Inferior parietal cortex (tissue), 1 donor: Measurements from ENCODE around the gene RRAS2.
"Not testable (repeated sequence)": the region's sequence is repeated elsewhere in the genome, so short reads cannot be mapped to it uniquely, and the experiment has no call there.

ENCODE experiments used
- DNase-seq: peaks from one replicate; pipeline ENCODE4 v3.0.0-alpha.2; 2016; ENCODE audit errors: extremely low spot score

The RRAS2 gene

GRCh38 chr11:14371249-14371648 is 12.3 kb upstream of the RRAS2 start:
- DNase-seq: no peak

DNA sequence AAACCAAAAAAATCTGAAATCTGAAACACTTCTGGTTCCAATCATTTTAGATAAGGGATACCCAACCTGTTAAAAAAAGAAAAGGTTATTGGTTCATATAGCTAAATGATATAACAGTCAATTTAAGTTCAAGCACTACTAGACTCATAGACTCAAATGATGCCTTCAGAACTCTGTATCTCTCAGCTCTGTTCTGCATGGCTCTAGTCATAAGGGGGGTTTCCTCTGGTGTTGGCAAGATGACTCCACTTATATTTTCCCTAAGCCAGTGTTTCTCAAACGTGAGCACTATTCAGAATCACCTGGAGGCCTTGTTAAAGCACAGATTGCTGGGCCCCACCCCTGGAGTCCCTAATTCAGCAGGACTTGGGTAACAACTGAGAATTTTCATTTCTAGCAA is 11.5 kb upstream of the RRAS2 start:
- no peak for DNase-seq

DNA sequence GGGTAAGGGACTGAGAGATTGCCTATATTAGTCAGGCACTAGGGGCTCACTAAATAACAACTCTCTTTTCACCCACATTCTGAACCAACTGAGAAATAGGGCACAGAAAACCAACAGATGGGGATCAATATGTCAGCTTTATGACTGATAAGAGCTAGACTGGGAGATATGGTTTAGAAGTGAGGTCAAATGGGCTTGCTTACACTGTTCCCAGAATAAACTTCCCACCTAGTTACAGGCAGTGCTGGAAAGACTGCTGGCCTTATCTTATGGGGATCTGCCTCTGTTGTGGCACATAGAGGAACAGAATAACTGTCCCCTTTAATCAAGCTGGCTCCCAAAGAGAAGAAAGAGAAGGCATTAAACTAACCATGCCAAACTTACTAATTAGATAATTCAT is 10.6 kb upstream of the RRAS2 start:
- DNase-seq: no peak

GRCh38 chr11:14366936-14367335 is 8.0 kb upstream of the RRAS2 start:
- no peak for DNase-seq

DNA sequence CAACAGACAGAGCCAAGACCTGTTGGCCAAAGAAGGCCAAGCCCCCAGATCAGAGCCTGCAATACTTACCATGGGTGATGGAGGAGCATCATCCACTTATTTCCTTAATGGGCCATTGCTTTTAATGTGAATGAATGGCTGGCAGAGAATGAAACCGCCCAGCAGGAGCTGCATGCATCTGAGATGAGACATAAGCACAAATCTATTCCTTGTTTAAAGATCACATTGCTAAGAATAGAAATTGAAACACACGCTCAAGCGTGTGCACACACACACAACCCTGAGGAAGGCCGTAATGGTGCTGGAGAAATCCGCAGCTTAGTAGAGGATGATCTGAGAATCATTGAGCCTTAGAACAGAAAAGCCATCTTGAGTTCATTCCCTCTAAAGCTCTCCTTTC is 5.3 kb upstream of the RRAS2 start:
- DNase-seq: no peak

DNA sequence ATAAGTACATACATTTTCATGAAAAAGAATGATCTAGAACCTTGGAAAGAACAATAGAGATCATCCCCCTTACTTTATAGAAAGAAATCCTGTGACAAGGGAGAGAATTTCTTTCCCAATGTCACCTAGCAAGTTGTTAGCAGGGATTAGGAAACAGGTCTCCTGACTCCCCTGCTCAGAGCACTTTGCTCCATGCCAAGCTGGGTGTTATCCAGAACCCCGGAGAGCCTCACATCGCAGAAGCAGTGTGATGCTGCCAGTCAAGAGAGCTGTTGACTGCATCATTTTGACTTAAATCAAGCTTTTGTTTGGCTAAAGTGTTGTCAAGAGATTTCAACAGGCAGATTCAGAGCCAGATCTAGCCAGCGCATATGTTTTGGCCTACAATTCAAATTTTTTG is 3.6 kb upstream of the RRAS2 start:
- DNase-seq: no peak

GRCh38 chr11:14361951-14362350 is 3.0 kb upstream of the RRAS2 start:
- DNase-seq: no peak

- DNase-seq: no peak
These were observed 2.0 kb upstream of the RRAS2 start for GRCh38 chr11:14360976-14361375.

DNA sequence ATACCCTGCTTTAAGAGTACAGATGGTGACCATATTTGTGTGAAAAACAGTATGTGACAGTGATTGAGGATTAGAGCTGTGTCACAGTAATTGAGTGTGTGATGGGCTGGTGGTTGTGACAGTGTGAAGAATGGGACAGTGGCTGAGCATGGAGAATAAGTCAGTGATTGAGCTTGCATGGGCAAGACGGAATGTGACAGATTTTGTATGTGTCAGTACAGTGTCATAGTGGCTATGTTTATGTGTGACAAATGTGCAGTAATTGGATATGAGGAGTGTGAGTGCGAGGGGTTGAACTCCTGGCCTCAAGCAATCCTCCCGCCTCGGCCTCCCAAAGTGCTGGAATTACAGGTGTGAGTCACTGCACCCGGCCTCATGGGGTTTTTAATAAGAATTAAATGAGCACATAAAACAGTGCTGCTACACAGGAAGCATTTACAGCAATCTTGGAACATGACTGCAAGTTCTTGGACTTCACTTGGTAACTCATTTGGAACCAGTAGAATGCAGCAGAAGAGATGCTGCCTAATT is 583 bp upstream of the RRAS2 start:
- no peak for DNase-seq

DNA sequence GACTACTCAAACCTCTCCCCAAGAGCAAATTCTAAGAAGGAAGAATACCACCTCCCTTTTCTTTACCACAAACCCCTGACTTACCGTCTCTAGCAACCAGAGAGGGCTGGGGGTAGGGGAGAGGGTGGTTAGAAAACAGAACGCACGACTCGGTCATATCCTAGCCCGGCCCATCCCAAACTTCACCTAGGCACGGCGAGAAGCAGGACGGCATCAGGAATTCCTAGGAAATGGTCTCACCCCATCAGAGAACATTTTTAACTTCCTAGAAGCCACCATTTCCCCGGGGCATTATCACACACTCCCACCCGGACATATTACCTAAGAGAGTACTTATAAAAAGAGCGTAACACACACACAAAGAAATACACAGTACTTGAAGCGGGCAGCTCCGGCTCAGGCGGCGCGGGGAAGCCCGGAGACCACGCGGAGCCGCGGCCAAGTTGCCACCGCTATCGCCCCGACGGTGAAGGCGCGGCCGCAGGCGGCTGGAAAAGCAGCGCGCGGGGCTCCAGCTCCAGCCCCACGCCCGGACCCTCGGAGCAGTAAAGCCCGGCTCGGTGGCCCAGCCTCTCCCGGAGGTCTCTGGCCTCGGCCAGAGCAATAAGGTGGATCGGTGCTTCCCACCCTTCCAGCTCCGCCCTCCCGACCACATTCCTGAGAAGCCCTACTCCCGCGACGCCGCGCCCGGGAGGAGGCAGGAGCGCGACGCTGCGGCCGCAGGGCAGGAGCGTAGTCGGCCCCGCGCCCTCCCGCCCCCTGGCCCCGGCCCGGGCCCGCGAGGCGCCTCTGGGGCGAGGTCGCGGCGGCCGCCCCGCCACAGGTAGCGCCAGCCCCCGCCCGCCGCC is 878 bp downstream of the RRAS2 start:
- no peak for DNase-seq

GRCh38 chr11:14356342-14356741 is 2.6 kb downstream of the RRAS2 start:
- no peak for DNase-seq

DNA sequence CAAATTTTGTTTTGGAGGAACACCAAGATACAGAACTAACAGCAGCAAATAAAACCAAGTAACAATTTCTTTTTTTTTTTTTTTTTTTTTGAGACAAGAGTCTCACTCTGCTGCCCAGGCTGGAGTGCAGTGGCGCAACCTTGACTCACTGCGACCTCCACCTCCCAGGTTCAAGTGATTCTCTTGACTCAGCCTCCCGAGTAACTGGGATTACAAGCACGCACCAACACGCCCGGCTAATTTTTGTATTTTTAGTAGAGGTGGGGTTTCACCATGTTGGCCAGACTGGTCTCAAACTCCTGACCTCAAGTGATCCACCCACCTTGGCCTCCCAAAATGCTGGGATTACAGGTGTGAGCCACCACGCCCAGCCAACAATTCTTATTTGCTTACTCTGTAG is 4.4 kb downstream of the RRAS2 start:
- DNase-seq: not testable (repeated sequence)

GRCh38 chr11:14350716-14351238 is 8.2 kb downstream of the RRAS2 start:
- DNase-seq: no peak

- no peak for DNase-seq
These were observed 8.8 kb downstream of the RRAS2 start for GRCh38 chr11:14350215-14350614.

DNA sequence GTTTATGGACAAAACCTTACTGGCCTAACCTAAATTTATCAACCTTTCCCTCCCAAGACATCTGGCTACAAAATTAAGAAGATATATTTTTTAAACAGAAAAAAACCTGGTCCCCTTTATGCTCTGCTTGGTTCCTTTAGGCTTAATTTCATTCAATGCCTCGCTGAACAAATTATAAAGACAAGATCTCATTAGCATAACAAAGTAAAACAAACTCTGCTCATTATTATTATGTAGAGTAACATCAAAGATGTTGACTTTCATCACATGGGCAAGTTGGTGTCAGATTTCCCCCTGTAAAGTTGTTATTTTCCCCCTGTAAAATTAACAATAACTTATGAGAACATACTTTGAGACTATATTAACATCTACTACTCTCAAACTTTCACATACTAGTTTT is 11.0 kb downstream of the RRAS2 start:
- DNase-seq: no peak

GRCh38 chr11:14347494-14347893 is 11.5 kb downstream of the RRAS2 start:
- no peak for DNase-seq

- DNase-seq: no peak
These were observed 12.6 kb downstream of the RRAS2 start for GRCh38 chr11:14346303-14346955.

DNA sequence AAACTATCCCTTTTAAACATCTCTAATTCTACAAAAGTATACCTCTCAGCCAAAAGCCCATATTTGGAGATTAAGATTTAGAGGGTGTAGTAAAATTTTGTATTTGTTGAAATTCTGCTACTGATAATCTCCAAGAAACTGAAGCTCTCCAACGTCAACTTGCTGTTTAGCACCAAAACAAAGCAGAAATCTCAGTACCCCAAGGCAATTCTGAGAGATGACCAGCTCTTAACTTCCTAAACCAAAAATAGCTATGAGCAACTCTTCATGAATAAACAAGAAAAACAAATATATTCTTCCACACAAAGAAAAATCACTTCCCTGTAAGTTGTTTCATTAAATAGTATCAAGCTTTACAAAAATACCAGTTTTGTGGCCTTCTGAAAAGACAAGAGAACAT is 13.3 kb downstream of the RRAS2 start:
- no peak for DNase-seq

DNA sequence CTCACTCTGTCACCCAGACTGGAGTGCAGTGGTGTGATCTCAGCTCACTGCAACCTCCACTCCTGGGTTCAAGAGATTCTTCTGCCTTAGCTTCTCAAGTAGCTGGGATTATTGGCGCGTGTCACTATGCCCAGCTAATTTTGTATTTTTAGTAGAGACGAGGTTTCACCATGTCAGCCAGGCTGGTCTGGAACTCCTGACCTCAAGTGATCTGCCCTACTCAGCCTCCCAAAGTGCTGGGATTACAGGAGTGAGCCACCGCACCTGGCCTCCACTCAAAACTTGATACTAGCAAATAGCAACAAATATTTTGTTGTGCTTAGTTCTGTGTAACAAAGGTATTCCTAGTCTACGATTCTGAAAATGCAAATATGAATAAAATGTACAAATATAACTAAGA is 14.0 kb downstream of the RRAS2 start:
- not testable (repeated sequence) for DNase-seq

- DNase-seq: no peak
These were observed 16.1 kb downstream of the RRAS2 start for GRCh38 chr11:14342906-14343305.

DNA sequence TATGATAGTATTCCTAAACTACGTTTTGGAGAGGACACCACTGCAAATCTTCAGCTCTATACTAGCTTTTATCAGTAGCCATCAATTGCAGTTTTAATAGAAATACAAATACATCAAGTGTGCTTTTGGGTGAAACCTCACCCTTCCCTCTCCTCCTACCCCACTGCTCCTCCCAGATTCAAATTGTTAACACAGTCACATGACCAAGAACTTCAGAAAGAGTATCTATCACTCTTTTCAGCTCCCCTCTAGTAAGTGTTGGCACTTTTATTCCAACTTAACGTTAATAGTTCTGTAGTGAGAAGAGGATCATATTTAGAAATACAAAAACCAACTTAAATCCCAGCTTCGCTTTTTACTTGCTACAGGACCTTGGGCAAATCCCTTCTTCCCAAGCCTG is 17.0 kb downstream of the RRAS2 start:
- DNase-seq: no peak

GRCh38 chr11:14340721-14341120 is 18.3 kb downstream of the RRAS2 start:
- DNase-seq: no peak

DNA sequence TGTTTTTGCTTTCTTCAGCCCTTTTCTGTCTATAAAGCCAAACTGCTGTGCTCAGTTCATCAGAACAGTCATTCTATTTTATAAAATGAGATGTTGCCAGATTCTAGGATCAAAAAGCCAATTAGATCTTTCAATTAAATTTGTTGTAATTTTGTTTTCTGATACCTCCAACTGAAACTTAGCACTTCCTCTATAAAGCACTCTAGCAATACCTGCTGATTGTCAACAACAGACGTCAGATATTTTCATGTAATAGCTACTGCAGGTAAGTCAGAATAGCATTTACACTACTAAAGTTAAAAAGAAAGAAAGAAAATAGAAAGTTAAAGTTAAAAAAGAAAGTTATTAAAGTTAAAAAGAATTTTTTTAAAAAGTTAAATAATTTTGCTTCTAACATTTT is 19.6 kb downstream of the RRAS2 start:
- no peak for DNase-seq
